Measurements from ENCODE around the gene BMP5.

The BMP5 gene

DNA sequence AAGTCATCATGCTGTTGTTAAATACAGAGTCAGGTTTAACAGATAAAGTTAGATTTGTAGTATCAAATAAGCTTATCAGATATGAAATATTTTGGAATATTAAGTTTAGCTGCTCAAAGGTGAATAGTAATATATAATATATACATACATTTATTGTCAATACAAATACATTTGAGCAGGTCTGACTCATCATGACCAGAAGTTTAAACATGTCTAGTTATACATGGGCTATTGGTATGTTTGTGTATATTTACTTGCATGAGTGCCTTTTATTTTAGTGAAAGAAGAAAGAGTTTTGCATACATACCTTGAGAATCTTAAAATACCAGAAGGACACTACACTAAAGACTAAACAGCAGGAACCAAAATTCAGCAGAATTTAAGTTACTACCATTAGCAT lies 76.8 kb downstream of the BMP5 start:
- DNase-seq: no peak

DNA sequence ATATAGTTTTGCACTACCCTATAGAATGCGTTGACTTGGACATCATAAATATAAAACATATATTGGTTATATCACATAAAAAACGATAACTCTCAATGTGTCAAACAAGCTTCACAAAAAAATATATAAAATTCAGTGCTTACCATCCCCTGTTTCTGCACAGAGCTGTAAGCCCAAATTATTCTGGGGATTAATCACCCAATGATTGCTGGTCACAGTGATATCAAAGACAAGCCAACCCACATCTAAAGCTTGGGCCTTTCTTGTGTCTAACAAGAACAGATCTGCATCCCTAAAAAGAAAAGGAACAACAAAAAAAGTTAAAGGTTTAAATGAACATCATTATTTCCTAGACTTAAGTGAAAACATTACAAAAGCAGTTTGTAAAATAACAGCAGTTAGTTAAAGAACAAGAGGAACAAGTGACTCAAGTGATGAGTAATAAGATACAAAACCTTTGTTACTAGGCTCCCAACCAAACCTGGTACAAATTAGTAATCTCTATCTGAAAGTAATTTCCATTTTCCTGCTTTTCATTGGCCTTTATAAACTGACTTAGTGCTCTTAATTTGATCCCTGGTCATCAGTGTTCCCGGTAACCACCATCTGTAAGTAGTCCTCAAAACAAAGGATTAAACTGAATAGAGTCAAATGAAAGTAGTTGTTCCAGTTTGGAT lies 81.1 kb downstream of the BMP5 start:
- DNase-seq: no peak

DNA sequence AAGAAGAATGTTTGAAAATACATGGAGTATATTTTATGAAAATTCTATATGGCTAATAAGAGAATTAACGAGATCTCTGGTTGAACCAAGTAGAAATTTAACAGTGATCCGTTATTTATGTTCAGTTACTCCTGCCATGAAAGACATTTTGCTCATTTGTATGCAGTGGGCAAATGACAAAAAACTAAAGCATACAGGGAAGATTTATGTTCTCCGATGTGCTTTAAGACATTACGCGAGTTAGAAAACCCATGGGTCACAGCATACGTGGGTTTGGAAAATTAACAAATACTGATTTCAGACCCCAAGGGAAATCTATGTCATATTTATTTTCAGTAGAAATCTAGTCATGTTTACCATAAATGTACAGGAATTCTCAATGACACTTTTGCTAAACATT lies 90.1 kb downstream of the BMP5 start:
- DNase-seq: no peak

DNA sequence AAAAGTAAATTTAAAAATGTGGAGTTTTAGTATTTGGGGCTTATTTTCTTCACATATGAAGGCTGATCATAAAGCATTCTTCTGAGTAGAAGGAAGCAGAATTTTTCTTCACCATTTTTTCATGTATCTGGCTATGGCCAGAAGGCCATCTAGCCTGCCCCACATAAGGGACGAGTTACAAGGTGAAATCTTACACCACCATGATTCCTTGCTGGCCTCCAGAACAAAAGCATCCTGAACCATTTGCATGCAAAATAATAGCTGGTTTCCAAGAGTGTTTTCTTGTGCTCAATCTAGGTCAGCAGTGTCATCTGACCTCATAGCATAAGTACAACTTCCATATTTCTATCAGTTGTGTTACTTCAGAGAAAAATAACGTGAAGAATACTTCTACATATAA lies 93.1 kb downstream of the BMP5 start:
- no peak for DNase-seq

DNA sequence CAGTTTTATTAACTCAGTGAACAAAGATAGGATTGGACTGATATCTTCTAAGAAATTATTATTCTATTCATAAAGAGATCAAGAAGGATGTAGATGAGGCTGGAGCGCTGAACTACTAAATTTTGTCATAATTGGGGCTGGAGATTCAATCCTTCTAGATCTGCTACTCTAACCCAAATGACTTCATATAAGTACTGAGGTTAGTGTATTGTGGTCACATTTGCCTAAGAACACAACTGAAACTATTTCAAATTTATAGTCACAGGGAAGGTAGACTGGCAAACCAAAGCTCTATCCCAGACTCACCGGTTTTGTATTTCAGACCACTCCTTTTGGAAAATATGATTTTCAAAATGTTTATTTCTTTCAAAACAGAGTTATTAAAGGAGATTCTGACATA lies 96.7 kb downstream of the BMP5 start:
- no peak for DNase-seq

DNA sequence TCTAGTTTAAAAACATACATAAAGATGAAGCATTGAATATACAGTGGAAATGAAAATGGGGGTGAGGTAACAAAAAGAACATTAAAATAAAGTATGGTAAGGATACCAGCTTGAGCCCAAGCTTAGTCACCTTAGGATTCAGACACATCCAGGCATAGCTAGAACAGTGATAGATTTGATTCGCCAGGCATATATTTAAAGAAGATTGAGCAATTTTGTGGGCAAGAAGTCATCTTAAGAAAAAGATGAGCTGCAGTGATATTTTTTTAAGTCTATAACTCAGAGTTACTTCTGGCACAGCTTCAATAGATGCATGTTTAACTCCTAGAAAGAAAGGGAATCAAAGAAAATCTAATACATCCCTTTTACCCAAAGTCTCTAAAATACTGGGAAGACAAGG lies 97.9 kb downstream of the BMP5 start:
- no peak for DNase-seq

DNA sequence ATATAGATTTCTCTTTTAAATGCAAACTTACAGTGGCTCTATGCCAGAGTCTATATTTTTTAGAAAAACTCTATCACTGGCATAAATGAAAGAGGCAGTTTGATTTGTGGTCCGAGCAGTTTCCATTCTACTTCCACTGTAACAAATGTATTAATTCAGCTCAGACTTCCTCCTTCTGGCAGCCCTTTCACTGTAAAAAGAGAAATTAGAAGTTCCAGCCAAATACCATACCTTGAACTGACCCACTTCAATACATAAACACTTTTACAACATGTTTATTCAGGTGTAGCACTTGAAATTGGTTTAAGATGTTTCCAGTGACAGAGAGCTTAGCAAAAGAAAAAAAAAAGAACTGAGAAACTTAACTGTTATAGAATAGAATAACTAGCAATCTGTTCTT lies 99.3 kb downstream of the BMP5 start:
- no peak for DNase-seq

DNA sequence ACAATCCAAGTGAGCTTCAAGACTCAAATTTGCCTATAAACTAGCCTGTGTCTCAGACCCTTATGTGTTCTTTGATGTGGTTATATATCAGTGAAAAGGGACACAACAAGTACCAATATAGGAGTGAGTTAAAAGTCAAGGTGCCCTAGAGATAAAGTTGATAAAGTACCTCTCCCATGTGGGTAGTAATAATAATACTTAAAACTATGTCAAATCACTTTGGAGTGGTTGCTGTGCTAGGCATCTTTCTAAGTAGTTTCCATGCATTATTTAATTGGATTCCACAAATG lies 100.4 kb downstream of the BMP5 start:
- DNase-seq: no peak

DNA sequence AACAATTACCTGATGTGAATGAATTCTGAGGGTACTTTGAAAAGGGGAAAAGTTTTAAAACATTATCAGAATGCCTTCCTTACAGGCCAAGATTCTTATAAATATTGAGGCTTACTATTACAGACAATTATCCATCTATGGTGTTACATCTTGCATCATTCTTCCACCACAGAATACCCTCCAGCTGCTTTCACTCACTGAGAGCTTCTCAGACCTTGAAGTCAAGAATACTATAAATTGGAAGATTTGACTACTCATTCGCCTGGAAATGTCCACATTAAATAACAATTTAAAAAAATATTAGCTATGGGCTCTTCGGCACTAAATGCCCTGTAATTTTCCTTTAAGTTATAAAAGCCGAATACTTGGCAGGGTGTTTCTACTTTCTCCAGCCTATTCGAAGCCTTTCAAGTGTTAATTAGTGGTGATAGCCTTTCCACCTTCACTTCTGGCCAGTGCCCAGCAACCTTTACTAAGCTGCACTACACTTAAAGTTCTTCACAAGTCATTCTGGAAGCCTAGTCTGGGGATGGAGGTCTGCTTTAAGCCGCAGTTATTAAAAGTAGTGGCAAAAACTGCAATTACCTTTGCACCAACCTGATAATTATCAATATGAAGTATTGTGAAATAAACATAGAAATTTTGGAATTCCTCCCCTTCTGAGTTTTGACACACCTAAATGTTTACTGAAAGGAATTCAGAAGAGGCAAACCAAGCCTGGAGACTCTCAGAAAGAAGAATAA lies 100.9 kb downstream of the BMP5 start:
- DNase-seq: no peak

DNA sequence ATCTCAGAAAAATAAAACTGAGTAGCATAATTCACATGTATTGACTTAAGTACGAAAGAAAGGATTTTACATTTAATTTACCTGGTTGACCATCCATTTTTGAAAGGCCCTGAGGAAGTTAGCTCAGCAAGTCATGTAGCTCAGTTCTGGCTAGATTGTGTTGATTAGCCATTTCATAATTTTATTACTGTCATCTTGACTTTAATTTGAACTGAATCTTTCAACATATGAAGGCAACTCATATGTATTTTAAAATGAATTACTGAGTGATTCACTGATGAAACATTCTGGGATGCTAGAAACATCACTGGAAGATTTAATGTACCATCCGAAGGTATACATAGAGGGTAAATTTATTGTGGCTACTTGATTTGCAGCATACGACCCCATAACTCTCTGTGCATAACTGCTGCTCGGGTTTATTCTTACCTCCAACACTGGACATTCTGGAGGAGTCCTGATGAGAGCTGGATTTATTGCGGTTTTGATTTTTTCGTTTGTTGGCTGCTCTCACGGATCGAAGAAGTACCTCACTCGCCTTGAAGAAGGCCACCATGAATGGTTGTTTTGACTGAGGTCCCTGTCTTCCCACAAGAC lies 101.7 kb downstream of the BMP5 start:
- DNase-seq: no peak

DNA sequence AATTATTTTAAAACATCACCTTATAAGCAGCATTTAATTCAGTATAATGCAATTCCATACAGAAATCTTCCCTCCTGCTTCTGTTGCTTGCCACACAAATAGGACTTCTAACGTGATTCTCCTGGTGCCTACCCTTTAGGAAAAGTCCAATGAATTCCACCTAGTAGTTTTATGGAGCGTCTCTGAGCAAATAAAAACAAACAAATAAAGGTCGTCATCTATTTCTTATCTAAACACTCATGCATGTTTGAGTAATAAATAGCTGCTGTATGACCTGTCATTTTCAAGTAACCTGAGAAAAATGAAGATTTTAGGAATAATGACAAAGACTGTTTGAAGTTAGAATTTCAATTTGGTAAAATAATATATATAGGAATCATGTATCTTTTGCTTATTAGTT lies 102.7 kb downstream of the BMP5 start:
- no peak for DNase-seq

DNA sequence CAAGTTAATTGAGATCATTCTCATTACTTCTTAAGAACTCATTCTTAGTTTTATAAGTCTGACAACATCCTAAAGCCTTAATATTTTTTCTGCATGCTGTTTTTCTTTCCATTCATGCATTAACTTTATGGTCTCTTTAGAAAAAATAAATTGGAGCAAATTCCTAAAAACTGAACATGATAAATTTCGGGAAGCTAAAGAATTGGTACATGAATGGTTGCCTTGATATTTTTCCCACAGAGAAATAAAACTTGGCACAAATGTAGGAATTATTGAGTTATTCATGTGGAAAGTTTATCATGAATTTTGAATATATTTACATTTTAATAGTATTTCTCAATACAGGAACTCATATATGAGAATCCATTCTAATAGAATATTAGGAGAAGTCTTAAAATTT lies 115.9 kb downstream of the BMP5 start:
- DNase-seq: no peak

DNA sequence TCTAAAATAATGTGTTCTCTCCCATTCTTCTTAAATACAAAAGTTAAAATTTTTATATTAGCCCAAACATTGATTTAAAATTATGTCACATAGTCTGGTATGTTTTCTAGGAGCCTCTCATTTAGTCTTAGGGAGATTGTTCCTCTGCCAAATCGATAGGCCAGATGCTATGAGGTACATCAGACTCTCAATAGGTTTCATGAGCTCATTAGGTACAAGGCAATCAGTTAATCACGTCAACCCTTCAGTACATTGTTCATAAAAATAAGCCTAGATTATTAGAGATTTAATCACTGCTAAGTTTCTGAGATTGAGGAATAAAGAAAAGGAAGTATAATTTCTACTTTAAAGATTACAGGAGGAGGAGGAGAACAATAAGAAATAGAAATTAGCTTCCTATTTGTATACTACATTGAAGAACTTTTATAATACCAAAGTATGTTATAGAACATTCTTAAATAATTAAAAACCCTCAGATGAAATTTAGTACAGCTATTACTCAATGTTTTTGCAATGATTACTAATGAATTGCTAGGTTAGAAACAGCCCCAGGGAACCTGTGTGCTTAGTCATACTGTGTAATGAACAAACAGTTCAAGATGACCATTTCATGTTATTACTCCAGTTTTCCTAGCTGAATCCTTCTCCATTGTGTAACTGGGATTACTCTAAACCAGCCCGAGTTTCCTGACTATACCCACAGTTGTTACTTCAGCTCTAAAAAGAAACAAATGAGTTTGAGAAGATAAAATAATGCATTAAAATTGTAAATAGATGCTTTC lies 117.0 kb downstream of the BMP5 start:
- no peak for DNase-seq

DNA sequence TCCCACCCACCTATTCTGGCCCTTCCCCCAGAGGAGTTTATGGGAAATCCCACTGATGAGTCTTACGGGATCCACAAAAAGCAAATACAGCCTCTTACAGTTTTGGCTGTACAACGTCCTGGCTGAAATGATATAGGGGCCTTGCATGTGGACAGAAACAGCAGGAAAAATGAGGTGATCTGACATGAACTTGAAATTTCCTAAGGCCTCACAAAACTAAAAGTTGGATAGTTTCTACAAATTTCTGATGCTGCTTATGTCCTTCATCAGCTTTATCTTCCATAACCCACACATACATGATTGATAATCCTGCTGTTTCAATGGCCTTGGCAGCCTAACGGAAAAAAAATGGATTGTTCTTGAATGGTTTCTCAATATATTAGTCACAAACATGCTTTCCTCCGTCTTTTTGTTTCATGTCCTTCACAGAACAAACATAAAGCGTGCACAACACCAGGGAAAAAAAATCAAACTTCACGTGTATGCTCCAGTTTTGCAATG lies 118.8 kb downstream of the BMP5 start:
- no peak for DNase-seq

DNA sequence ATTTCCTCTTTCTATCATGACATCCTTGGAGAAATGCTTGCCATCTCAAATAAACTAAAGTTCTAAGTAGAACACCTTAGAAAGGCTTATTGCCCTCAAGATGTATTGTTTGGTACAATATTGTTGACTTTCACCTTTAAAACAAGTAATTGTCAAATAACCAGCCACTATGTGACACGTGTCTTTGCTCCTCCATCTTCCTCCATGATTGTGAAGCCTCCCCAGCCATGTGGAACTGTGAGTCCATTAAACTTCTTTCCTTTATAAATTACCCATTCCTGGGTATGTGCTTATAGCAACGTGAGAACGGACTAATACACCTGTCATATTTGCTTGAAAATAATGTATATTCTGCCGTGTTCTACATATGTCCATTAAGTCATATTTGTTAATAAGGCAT lies 126.5 kb downstream of the BMP5 start:
- no peak for DNase-seq

DNA sequence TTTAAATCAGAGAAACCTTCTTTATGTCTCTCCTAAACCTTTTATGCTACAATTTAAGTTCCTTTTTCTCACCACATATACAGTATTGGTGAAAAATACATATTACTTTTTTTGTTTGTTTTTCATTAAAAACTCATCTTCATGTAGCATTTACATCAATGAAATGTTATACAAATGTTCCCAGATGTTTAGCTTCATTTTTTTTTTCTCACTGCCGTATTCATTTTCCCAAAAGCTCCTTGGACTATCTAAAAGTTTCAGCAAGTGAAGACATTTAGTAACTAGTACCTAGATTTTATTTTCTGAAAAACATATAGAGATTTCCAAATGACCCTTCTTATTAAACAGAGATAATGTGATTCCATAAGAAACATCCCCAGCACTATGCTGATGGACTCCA lies 128.9 kb downstream of the BMP5 start:
- DNase-seq: no peak

DNA sequence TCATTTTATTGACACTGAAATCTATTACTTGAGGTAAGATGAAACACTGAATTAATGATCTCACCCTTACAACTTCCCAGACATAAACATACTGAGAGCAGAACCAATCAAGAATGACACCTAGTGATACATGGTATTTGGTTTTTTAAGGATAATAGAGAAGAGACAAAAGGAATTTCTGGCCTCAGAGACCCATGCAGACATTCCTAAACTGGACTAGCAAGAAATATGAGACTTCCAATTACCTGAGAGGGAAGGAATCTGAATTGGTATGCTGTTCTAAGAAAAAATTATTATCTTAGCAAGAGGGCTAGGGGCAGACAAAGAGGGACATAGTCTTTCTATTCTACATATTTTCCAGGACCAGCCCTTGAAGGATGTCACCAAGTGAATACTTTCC lies 141.1 kb downstream of the BMP5 start:
- DNase-seq: no peak

DNA sequence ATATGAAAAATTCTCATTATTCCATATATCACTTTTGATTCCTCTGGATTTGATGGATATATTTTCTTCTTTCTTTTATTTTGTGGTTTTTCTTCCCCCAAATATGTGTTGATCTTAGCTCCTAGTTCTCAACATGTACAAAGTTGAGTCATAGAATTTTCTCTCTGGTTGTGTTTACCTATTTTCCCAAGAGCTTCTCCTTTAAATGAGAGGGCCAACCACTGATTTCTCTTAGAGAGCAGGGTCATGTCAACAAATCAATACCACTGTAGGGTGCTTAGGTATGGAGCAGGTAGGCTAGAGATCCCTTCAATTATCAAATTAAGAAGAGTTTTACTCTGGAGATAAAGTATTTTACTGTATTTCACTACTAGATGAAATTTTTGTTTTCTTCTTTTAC lies 145.7 kb downstream of the BMP5 start:
- no peak for DNase-seq

DNA sequence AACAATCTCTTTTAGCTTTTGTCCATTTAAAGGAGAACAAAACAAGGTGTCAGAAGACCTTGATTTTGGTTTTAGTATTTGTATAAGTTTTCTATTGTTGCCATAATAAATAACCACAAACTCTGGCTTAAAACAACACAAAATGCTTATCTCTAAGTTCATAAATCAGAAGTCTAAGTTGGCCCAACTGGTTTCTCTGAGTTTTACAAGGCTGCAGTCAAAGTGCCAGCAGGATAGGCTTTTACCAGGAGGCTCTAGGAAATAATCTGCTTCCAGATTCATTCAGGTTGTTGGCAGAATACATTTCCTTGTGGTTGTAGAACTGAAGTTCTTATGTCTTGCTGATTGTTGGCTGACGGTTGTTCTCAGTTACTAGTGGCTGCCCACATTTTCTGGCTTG lies 149.2 kb downstream of the BMP5 start:
- no peak for DNase-seq

DNA sequence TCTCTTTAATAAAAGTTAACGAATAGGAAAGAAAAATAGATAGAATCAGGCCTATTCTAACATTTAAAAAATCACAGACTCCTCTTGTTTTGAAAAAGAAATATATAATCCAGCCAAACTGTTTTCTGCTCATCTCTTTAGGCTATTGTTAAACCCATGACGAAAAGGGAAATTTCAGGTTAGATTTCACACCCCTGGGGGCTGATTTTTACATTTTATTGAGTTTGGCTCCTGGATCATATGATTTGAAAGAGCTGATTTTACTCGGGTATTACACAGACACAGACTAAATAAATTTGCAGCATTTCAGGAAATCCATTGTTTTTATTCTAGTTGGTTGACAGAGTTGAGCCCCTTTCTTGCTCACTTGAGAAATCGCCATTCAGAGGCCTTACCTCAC lies 160.6 kb downstream of the BMP5 start:
- DNase-seq: no peak

DNA sequence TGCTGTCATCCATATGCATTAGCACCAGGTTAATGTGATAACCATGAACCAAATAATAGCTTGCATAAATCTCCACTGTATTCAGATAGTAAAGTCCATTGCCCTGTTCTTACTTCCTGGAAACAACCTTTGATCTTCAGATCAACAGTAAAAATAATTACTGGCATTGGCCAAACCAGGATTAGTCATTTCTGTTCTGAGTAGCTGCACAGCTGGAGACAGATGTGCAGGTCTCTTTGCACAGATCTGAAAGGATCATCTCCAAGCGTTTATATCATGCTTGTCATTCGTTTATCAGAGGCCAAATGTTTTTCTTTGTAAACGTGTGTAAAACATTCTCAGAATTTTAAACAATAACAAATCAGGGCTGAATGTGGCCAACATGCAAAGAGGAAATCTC lies 162.0 kb downstream of the BMP5 start:
- DNase-seq: no peak

DNA sequence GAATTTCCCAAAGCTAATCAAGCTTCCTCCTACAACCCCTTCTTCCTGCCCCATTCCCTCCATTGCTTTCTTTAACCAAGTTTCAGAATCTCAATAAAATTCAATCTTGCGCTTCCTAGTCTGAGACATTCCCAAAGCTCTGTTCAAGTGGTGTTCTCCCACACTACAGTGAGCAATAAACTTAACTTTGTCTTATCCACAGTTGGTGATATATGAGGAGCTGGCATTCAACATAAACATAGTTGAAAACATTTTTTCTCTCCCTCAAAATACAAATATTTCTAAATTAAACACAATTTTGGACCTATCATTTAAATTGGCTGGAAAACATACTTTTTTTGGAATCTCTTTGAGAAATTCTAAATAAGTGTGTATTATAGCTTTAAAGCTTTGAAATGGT lies 166.7 kb downstream of the BMP5 start:
- no peak for DNase-seq

DNA sequence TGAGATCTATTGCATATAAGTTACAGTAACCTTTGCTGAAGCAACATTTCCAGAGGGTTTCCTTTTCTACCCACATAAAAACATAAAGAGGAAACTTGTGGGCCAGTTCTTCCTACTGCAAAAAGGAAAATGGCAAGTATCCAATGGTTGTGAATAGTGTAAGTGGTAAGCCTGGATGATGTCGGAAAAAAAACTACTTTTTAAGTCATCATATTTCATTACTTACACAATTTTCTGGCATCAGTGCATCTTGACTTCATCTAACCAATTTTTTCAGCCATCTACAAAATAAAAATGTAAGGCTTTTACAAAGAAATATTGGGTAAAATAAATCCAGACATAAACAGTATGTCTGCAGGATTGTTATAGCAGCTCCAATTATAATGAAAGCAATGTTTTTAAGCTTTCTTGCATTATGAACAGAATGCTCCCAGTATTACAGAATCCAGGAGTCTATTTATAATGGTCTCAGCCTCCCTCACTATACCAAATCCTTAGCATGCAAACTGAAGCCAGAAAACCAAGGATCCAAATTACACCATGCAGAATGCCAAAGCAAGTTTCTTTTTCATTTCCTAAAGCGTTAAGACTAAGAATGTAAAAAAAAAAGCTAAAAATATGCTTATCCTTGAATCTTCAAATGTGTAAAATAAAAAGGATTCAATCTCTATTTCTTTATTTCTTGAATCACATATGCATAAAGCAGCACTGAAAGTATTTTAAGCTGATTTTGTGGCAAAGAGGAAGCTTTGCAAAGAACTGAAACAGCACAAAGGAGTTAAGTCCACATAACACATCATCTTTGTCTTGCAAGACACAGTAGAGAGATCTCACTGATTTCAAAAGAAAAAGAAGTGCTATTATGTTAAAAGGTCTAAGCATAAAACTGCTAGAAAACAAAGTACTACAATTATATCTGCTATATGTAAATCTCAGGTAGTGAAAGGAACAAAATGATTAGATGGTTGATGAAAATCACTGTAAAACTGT lies 169.6 kb downstream of the BMP5 start:
- DNase-seq: no peak
